HEK293 (cell line): ENCODE measurements around the gene PPP4R4.
A peak's percentile ranks its signal among the peaks of the same experiment; 100 is the strongest.

Source experiments
- CTCF ChIA-PET: fragments of 350-600 bp; formaldehyde crosslinking; extraction: SDS; loops from one replicate; lab custom pipeline; 2021; ENCODE audit warnings: antibody characterized with exemption; lab: Yijun Ruan, JAX
- POLR2A ChIA-PET: fragments of 300-600 bp; formaldehyde crosslinking; extraction: SDS; loops from one replicate; lab custom pipeline; 2020; ENCODE audit warnings: antibody characterized with exemption, inconsistent platforms; lab: Yijun Ruan, JAX
- H3K27ac ChIP-seq: fragments of 200-500 bp; sonication (Bioruptor generic); 2 replicates; pipeline ENCODE4 v1.5.1; 2014; ENCODE audit warnings: low read depth, low read length, control low read depth, inconsistent platforms; ENCODE audit errors: extremely low read depth
- H3K36me3 ChIP-seq, 2 experiments: fragments of 200-500 bp in 1 of 2; sonication (Bioruptor generic) in 1 of 2; 1 replicate in 1 of 2; 2 replicates in 1 of 2; pipeline ENCODE4 v1.5.1; 2014 to 2017; ENCODE audit warnings: inconsistent platforms in 2 of 2, low read length in 2 of 2; ENCODE audit not compliant: control insufficient read depth in 2 of 2, insufficient read depth in 1 of 2
- H3K4me1 ChIP-seq: fragments of 200-500 bp; sonication (Bioruptor generic); 2 replicates; pipeline ENCODE4 v1.5.1; 2014; ENCODE audit warnings: mild to moderate bottlenecking, low read length, inconsistent platforms; ENCODE audit not compliant: control insufficient read depth, insufficient read depth
- H3K4me3 ChIP-seq: 2 replicates; pipeline ENCODE4 v1.5.1; 2011; ENCODE audit warnings: low read depth, mild to moderate bottlenecking, control low read depth, low read length, moderate library complexity
- H3K9me3 ChIP-seq: fragments of 200-500 bp; sonication (Bioruptor generic); 2 replicates; pipeline ENCODE4 v1.5.1; 2014; ENCODE audit warnings: low read depth, low read length, inconsistent platforms; ENCODE audit not compliant: control insufficient read depth, insufficient read depth
- ATF2 ChIP-seq: fragments of 450-650 bp; formaldehyde crosslinking; IDR thresholded peaks from 2 replicates; pipeline ENCODE4 v1.5.1; 2016; ENCODE audit warnings: missing biosample characterization, missing genetic modification characterization, low read depth
- GLIS1 ChIP-seq: fragments of 450-650 bp; formaldehyde crosslinking; IDR thresholded peaks from 2 replicates; pipeline ENCODE4 v1.5.1; 2016; ENCODE audit warnings: missing biosample characterization, missing genetic modification characterization
- PRDM10 ChIP-seq: fragments of 450-650 bp; formaldehyde crosslinking; IDR thresholded peaks from 2 replicates; pipeline ENCODE4 v1.5.1; 2016; ENCODE audit warnings: missing biosample characterization, missing genetic modification characterization
- SETDB1 ChIP-seq: IDR thresholded peaks from one replicate; pipeline ENCODE4 v1.6.1; 2017; ENCODE audit warnings: mild to moderate bottlenecking, low read length, moderate library complexity, mixed read lengths; ENCODE audit not compliant: insufficient read length
- SP2 ChIP-seq: fragments of 450-650 bp; formaldehyde crosslinking; IDR thresholded peaks from 2 replicates; pipeline ENCODE4 v1.5.1; 2016; ENCODE audit warnings: missing biosample characterization, missing genetic modification characterization
- ZBTB48 ChIP-seq: fragments of 450-650 bp; formaldehyde crosslinking; IDR thresholded peaks from 2 replicates; pipeline ENCODE4 v1.5.1; 2016; ENCODE audit warnings: missing biosample characterization, missing genetic modification characterization
- ZBTB7A ChIP-seq: fragments of 450-650 bp; formaldehyde crosslinking; IDR thresholded peaks from 2 replicates; pipeline ENCODE4 v1.5.1; 2016; ENCODE audit warnings: low read depth, missing biosample characterization, missing genetic modification characterization
- ZBTB8A ChIP-seq: fragments of 450-650 bp; formaldehyde crosslinking; IDR thresholded peaks from 2 replicates; pipeline ENCODE4 v1.5.1; 2016; ENCODE audit warnings: missing biosample characterization, missing genetic modification characterization
- ZNF18 ChIP-seq: fragments of 450-650 bp; formaldehyde crosslinking; IDR thresholded peaks from 2 replicates; pipeline ENCODE4 v1.5.1; 2016; ENCODE audit warnings: missing biosample characterization, missing genetic modification characterization
- ZNF292 ChIP-seq: fragments of 450-650 bp; formaldehyde crosslinking; IDR thresholded peaks from 2 replicates; pipeline ENCODE4 v1.5.1; 2016; ENCODE audit warnings: low read depth, missing biosample characterization, missing genetic modification characterization, borderline replicate concordance
- ZNF335 ChIP-seq: fragments of 450-650 bp; formaldehyde crosslinking; conservative IDR thresholded peaks from 2 replicates; pipeline ENCODE4 v1.5.1; 2016; ENCODE audit warnings: missing biosample characterization, missing genetic modification characterization
- ZNF488 ChIP-seq: fragments of 450-650 bp; formaldehyde crosslinking; IDR thresholded peaks from 2 replicates; pipeline ENCODE4 v1.5.1; 2016; ENCODE audit warnings: missing biosample characterization, missing genetic modification characterization
- ZNF558 ChIP-seq: fragments of 450-650 bp; formaldehyde crosslinking; IDR thresholded peaks from 2 replicates; pipeline ENCODE4 v1.5.1; 2016; ENCODE audit warnings: missing biosample characterization, missing genetic modification characterization
- ZNF610 ChIP-seq: fragments of 450-650 bp; formaldehyde crosslinking; IDR thresholded peaks from 2 replicates; pipeline ENCODE4 v1.5.1; 2016; ENCODE audit warnings: missing biosample characterization, missing genetic modification characterization, borderline replicate concordance
- ZNF670 ChIP-seq: fragments of 450-650 bp; formaldehyde crosslinking; IDR thresholded peaks from 2 replicates; pipeline ENCODE4 v1.5.1; 2016; ENCODE audit warnings: missing biosample characterization, missing genetic modification characterization, low read depth
- ZNF792 ChIP-seq: fragments of 450-650 bp; formaldehyde crosslinking; IDR thresholded peaks from 2 replicates; pipeline ENCODE4 v1.5.1; 2016; ENCODE audit warnings: missing biosample characterization, missing genetic modification characterization
- TF ChIP-seq, protein P1 (sequence below): sonication (generic); formaldehyde crosslinking; IDR thresholded peaks from 2 replicates; pipeline ENCODE4 v1.8.1; 2022; ENCODE audit warnings: mild to moderate bottlenecking, moderate library complexity, missing genetic modification reagents

Gene PPP4R4

DNA sequence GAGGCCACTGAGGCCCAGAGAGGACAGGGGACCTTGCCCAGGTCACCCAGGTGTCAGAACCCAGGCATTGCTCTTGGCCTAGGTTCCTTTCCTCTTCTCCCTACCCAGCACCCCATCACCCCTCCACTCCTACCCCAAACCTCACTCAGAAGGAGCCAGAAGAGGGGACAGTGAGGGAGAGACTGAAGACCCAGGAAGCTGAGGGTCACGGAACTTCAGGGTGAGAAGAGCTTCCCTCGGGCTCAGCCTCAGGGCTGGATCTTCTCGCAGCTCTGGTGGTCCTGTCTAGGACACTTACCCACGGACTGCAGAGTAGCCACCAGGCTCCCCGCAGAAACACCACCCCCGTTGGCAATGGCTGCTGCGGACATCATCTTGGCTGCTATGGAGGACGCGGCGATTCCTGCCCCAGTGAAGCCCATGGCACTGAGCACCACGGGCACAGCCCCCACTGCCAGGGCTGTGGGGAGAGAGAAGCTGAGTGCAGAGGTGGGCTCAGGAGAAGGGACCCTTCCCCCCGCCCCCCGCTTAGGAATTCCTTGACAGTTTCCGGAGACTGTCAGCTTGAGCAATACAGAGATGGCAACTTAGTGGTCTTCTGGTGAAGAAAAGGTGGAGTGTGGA, 45.8 kb upstream of the PPP4R4 start:
- CTCF ChIA-PET: interaction anchor here (0.9 to 1.1 kb wide), 2 partner anchors 8 to 92 kb away, joined by 4 to 7 read pairs; no protein-coding TSS in a partner anchor
- no peak overlapping the region for H3K4me3 ChIP-seq
- POLR2A ChIA-PET: interaction anchor here (2.4 kb wide), 1 partner anchor 47 kb away, joined by 10 read pairs; the partner anchor contains the start of genes DDX24 and IFI27L1

GRCh38 chr14:94129111-94129757, 44.9 kb upstream of the PPP4R4 start, which contains the start of gene IFI27L2:
Gene IFI27L2, minus strand, starts transcription at chr14:94129604. Its CDS starts 40 bp downstream, at chr14:94129564.
- H3K4me3 ChIP-seq: peak within 1 kb of the TSS; percentile 48
- H3K9me3 ChIP-seq: no peaks in the 10 kb centered on the region
- H3K27ac ChIP-seq: peak within 1 kb of the TSS; percentile 37; the same call in 1 of the 2 replicates
- peaks cover 3% of the 10 kb centered on the region; the same call in 1 of the 2 replicates for H3K4me1 ChIP-seq
- POLR2A ChIA-PET: interaction anchor here (2.4 kb wide), 1 partner anchor 48 kb away, joined by 10 read pairs; the partner anchor contains the start of genes DDX24 and IFI27L1
- CTCF ChIA-PET: interaction anchor here (0.6 to 1.2 kb wide), 6 partner anchors 9 to 93 kb away, joined by 3 to 5 read pairs (median 4); no protein-coding TSS in a partner anchor
- H3K36me3 ChIP-seq: no peaks in the 10 kb centered on the region
- TF ChIP-seq ZBTB8A (tag by site-specific recombination) (0 out of 2 replicates have a peak, but pooled peaks have one; percentile 29), ZNF792 (no peak), SP2 (peak; percentile 85), GLIS1 (tag by site-specific recombination) (peak; percentile 13; the same call in 1 of the 2 replicates), ZNF292 (tag by site-specific recombination) (no peak), ZNF610 (tag by site-specific recombination) (peak; percentile 53; the same call in 1 of the 2 replicates), ZNF335 (tag by site-specific recombination) (no peak), ZNF488 (tag by site-specific recombination) (no peak), ZBTB7A (tag by site-specific recombination) (no peak), ZNF558 (no peak), ZBTB48 (peak; percentile 83), SETDB1 (no peak)
- TF ChIP-seq, protein P1, sequence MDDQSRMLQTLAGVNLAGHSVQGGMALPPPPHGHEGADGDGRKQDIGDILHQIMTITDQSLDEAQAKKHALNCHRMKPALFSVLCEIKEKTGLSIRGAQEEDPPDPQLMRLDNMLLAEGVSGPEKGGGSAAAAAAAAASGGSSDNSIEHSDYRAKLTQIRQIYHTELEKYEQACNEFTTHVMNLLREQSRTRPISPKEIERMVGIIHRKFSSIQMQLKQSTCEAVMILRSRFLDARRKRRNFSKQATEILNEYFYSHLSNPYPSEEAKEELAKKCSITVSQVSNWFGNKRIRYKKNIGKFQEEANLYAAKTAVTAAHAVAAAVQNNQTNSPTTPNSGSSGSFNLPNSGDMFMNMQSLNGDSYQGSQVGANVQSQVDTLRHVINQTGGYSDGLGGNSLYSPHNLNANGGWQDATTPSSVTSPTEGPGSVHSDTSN (CRISPR knock-in tag): no peak

More for the DNA sequence above, 45.8 kb upstream of the PPP4R4 start:
- Histone ChIP-seq H3K36me3 (no peaks in the 10 kb centered on the region), H3K4me1 (peaks cover 3% of the 10 kb centered on the region; the same call in 1 of the 2 replicates), H3K9me3 (no peaks in the 10 kb centered on the region), H3K27ac (no peak overlapping the region)
- TF ChIP-seq PRDM10 (no peak), ZNF670 (no peak), ZNF18 (no peak), ATF2 (no peak)
